ENCODE results near the gene MYO9B. TPM values are rescaled to one million over a fixed set of nuclear protein-coding genes. Genes with fewer than 3 reads are reported as not detected.

The MYO9B gene
- total and polyA plus RNA-seq, 9 of the 15 experiments (the other 6 are each of a cell fraction or from before 2014, with no cell fraction given) = 2.4 to 77.6 (median 23.0) TPM

DNA sequence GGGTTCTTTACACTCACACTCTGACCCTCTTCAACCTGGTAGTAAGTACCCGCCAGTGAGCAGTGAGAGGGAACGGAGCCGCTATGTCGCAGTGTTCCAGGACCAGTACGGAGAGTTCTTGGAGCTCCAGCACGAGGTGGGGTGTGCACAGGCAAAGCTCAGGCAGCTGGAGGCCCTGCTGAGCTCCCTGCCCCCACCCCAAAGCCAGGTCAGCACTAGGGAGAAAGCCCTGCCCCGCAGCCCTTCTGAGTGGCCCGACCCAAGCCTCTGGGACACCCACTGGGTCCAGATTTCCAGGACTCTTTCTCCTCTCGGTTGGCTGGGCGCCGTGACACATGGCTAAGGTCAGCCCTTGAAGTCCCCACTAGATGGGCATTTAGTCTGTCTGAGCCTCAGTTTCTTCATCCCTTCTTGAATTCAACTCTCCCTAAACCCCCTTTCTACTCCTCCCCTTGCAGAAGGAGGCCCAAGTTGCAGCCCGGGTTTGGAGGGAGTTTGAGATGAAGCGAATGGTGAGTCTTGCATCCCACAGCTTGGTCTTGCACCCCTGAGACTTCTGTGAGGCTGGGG lies 152.3 kb downstream of the MYO9B start (continued):
- TF ChIP-seq PHF21A (IDR thresholded peaks at IDR 0.05; ENCODE audit: borderline replicate concordance, low read depth) (0 out of 2 replicates have a peak, but pooled peaks have one; percentile 14), SLC30A9 (CRISPR knock-in tag; IDR thresholded peaks at IDR 0.05) (no peak), E2F6 (IDR thresholded peaks at IDR 0.05; ENCODE audit: borderline replicate concordance in 1 of 2, extremely low read depth in 1 of 2, insufficient read depth in 1 of 2, insufficient read length in 1 of 2, low read depth in 1 of 2, low read length in 1 of 2, poor library complexity in 1 of 2, severe bottlenecking in 1 of 2) (peak; percentile 39 to 66), L3MBTL2 (IDR thresholded peaks at IDR 0.05) (peak; percentile 26; the same call in 1 of the 2 replicates), TBP (optimal IDR thresholded peaks at IDR 0.05; ENCODE audit: low read depth, low read length) (peak; percentile 28), POU5F1 (IDR thresholded peaks at IDR 0.05; ENCODE audit: borderline replicate concordance, low read depth, low read length, partially characterized antibody) (no peak), CHD2 (IDR thresholded peaks at IDR 0.05; ENCODE audit: low read depth, low read length) (peak; percentile 37; the same call in 1 of the 2 replicates), NR2C1 (IDR thresholded peaks at IDR 0.05) (no peak), NR2C1 (tag; IDR thresholded peaks at IDR 0.05) (no peak), MYC (IDR thresholded peaks at IDR 0.05; ENCODE audit: low read depth, low read length) (peak; percentile 33; the same call in 1 of the 2 replicates), MYC (CRISPR knock-in tag; IDR thresholded peaks at IDR 0.05; ENCODE audit: borderline replicate concordance, low read depth) (no peak), SMARCE1 (IDR thresholded peaks at IDR 0.05) (no peak)
- TF ChIP-seq, protein P1, sequence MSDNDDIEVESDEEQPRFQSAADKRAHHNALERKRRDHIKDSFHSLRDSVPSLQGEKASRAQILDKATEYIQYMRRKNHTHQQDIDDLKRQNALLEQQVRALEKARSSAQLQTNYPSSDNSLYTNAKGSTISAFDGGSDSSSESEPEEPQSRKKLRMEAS (CRISPR knock-in tag; IDR thresholded peaks at IDR 0.05) = peak; percentile 57; the same call in 1 of the 2 replicates
- TF ChIP-seq, protein P2, sequence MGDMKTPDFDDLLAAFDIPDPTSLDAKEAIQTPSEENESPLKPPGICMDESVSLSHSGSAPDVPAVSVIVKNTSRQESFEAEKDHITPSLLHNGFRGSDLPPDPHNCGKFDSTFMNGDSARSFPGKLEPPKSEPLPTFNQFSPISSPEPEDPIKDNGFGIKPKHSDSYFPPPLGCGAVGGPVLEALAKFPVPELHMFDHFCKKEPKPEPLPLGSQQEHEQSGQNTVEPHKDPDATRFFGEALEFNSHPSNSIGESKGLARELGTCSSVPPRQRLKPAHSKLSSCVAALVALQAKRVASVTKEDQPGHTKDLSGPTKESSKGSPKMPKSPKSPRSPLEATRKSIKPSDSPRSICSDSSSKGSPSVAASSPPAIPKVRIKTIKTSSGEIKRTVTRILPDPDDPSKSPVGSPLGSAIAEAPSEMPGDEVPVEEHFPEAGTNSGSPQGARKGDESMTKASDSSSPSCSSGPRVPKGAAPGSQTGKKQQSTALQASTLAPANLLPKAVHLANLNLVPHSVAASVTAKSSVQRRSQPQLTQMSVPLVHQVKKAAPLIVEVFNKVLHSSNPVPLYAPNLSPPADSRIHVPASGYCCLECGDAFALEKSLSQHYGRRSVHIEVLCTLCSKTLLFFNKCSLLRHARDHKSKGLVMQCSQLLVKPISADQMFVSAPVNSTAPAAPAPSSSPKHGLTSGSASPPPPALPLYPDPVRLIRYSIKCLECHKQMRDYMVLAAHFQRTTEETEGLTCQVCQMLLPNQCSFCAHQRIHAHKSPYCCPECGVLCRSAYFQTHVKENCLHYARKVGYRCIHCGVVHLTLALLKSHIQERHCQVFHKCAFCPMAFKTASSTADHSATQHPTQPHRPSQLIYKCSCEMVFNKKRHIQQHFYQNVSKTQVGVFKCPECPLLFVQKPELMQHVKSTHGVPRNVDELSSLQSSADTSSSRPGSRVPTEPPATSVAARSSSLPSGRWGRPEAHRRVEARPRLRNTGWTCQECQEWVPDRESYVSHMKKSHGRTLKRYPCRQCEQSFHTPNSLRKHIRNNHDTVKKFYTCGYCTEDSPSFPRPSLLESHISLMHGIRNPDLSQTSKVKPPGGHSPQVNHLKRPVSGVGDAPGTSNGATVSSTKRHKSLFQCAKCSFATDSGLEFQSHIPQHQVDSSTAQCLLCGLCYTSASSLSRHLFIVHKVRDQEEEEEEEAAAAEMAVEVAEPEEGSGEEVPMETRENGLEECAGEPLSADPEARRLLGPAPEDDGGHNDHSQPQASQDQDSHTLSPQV (IDR thresholded peaks at IDR 0.05) = 0 out of 2 replicates have a peak, but pooled peaks have one; percentile 28
